AG04450 (cell line): ENCODE measurements around the gene ST6GALNAC3. TPM values are rescaled to one million over a fixed set of nuclear protein-coding genes. Genes with fewer than 3 reads are reported as not detected.
"Not testable (repeated sequence)": the region's sequence is repeated elsewhere in the genome, so short reads cannot be mapped to it uniquely, and the experiment has no call there.

ENCODE experiments used
- CTCF ChIA-PET: fragments of 300-600, 350-600 bp; formaldehyde crosslinking; extraction: SDS; loops from one replicate; lab custom pipeline; 2022; ENCODE audit warnings: antibody characterized with exemption, inconsistent platforms; lab: Charles Lee
- POLR2A ChIA-PET: fragments of 350-600 bp; formaldehyde crosslinking; extraction: SDS; loops from one replicate; lab custom pipeline; 2021; ENCODE audit warnings: antibody characterized with exemption, inconsistent platforms; lab: Yijun Ruan, JAX
- DNase-seq: peaks from one replicate; pipeline ENCODE4 v3.0.0-alpha.2; 2011; ENCODE audit warnings: low read depth, low spot score
- H3K27ac ChIP-seq: one replicate; pipeline ENCODE4 v1.5.1; 2012; ENCODE audit warnings: low read depth, low read length, control low read depth
- H3K27me3 ChIP-seq: one replicate; pipeline ENCODE4 v1.6.0; 2012; ENCODE audit warnings: low read length; ENCODE audit not compliant: control insufficient read depth, insufficient read depth
- H3K4me3 ChIP-seq: 2 replicates; pipeline ENCODE4 v1.5.1; 2011; ENCODE audit warnings: mild to moderate bottlenecking, low read depth, low read length, control low read depth
- H3K9me3 ChIP-seq: 2 replicates; pipeline ENCODE4 v1.5.1; 2012; ENCODE audit warnings: low read length; ENCODE audit not compliant: control insufficient read depth, insufficient read depth
- polyA plus RNA-seq: library from polyadenylated mRNA; depleted of rRNA; stranded (reverse); fragments of >200 nt; gene quantifications from 2 replicates; pipeline ENCODE4 v1.2.3, GENCODE V29; 2011
- TF ChIP-seq, protein P1 (sequence below): IDR thresholded peaks from 2 replicates; pipeline ENCODE4 v1.5.1; 2011; ENCODE audit warnings: low read depth, low read length, control low read depth, inconsistent platforms

Gene ST6GALNAC3
- polyA plus RNA-seq, 1 experiment: 2.1 TPM

DNA sequence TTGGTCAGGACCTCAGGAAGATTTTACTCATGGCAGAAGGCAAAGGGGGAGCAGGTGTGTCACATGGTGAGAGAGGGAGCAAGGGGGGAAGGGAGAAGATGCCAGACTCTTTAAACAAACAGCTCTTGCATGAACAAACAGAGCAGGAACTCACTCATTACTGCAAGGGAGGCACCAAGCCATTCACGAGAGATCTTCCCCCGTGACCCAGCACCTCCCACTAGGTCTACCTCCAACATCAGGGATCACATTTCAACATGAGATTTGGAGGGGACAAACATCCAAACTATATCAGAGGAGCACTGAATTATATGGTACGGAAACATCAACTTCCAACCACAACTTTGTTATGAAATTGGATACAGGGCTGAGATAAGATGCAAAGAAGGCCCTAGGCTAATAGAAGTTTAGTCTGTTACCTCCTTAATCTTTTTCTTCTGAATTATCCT is 164.9 kb downstream of the ST6GALNAC3 start:
- CTCF ChIA-PET: no interaction called here

DNA sequence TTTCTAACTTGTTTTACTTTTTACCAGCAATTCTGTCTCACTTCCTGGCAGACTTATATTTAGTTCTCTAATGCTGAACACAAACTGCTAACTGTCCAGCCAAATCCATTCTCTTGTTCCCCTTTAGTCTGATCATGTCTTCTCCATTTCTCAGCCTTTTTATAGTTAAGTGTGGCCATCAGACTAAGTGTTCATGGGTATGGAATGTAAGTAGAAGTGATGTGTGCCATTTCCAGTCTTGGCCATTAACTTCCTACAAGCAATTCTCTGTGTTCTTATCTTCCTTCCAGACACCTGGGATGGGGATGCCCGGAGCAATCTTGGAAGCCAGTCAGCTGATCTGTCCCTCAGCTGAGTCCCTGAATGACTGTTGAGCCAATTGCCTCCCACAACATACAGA is 165.8 kb downstream of the ST6GALNAC3 start:
- Histone ChIP-seq H3K27ac (no peak overlapping the region), H3K4me3 (no peak overlapping the region), H3K9me3 (no peaks in the 10 kb centered on the region), H3K27me3 (no peaks in the 10 kb centered on the region)
- TF ChIP-seq, protein P1, sequence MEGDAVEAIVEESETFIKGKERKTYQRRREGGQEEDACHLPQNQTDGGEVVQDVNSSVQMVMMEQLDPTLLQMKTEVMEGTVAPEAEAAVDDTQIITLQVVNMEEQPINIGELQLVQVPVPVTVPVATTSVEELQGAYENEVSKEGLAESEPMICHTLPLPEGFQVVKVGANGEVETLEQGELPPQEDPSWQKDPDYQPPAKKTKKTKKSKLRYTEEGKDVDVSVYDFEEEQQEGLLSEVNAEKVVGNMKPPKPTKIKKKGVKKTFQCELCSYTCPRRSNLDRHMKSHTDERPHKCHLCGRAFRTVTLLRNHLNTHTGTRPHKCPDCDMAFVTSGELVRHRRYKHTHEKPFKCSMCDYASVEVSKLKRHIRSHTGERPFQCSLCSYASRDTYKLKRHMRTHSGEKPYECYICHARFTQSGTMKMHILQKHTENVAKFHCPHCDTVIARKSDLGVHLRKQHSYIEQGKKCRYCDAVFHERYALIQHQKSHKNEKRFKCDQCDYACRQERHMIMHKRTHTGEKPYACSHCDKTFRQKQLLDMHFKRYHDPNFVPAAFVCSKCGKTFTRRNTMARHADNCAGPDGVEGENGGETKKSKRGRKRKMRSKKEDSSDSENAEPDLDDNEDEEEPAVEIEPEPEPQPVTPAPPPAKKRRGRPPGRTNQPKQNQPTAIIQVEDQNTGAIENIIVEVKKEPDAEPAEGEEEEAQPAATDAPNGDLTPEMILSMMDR: no peak
- DNase-seq: no peak
- POLR2A ChIA-PET: no interaction called here
- CTCF ChIA-PET: no interaction called here

More for the DNA sequence above, 164.9 kb downstream of the ST6GALNAC3 start:
- Histone ChIP-seq H3K27me3 (no peaks in the 10 kb centered on the region), H3K27ac (no peak overlapping the region), H3K4me3 (no peak overlapping the region), H3K9me3 (no peaks in the 10 kb centered on the region)
- POLR2A ChIA-PET: no interaction called here
- TF ChIP-seq, protein P1: no peak
- no peak for DNase-seq

DNA sequence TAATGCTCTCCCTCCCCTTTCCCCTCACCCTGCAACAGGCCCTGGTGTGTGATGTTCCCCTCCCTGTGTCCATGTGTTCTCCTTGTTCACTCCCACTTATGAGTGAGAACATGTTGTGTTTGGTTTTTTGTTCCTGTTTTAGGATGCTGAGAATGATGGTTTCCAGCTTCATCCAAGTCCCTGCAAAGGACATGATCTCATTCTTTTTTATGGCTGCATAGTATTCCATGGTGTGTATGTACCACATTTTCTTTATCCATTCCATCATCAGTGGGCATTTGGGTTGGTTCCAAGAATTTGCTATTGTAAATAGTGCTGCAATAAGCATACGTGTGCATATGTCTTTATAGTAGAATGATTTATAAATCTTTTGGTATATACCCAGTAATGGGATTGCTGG is 168.0 kb downstream of the ST6GALNAC3 start:
- CTCF ChIA-PET, POLR2A ChIA-PET, DNase-seq: not testable (repeated sequence)

DNA sequence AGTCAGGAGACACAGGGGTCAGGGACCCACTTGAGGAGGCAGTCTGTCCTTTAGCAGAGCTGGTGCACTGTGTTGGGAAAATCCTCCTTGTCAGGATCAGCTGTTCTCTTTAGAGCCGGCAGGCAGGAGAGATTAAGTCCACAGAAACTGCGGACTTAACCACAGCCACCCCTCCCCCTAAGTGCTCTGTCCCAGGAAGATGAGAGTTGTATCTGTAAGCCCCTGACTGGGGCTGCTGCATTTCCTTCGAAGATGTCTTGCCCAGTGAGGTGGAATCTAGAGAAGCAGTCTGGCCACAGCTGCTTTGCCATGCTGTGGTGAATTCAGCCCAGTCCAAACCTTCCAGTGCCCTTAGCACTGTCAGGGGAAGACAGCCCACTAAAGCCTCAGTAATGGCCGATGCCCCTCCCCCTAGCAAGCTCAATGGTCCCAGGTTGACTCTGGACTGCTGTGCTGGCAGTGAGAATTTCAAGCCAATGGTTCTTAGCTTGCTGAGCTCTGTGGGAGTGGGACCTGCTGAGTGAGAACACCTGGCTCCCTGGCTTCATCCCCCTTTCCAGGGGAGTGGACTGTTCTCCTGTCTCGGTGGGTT is 172.8 kb downstream of the ST6GALNAC3 start:
- POLR2A ChIA-PET: no interaction called here
- TF ChIP-seq, protein P1: no peak
- CTCF ChIA-PET: no interaction called here
- Histone ChIP-seq H3K4me3 (no peak overlapping the region), H3K27me3 (no peaks in the 10 kb centered on the region), H3K27ac (no peak overlapping the region), H3K9me3 (no peaks in the 10 kb centered on the region)
- no peak for DNase-seq

More for the DNA sequence above, 168.0 kb downstream of the ST6GALNAC3 start:
- H3K27ac ChIP-seq, H3K4me3 ChIP-seq, H3K27me3 ChIP-seq, H3K9me3 ChIP-seq: not testable (repeated sequence)

DNA sequence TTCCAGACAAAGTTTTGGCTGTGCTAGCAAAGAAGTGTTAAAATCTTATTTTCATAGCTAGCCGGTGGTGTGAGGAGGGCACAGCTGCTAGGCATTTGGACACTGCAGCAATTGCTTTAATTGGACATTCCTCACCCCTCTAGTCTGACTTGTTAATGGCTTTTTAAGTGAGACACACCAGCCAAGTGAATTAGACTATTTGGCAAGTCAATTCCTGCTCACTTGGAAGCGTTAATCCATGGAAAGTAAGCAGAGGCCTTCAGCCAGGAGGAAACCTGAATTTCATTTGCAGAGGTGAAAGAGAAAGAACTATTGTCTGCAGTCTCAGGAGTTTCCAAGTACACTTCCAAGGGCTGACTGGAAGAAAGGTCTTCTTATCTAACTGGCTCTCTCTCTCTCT is 175.7 kb downstream of the ST6GALNAC3 start:
- ChIA-PET CTCF (no interaction called here), POLR2A (no interaction called here)
- DNase-seq: no peak
- TF ChIP-seq, protein P1: no peak
- Histone ChIP-seq H3K9me3 (no peaks in the 10 kb centered on the region), H3K27ac (no peak overlapping the region), H3K4me3 (no peak overlapping the region), H3K27me3 (no peaks in the 10 kb centered on the region)
